DOHH2 (cell line): ENCODE measurements around the gene MRPL55.

Source experiments
- H3F3A ChIP-seq: fragments of 200-600 bp; sonication (generic), shearing (Covaris generic); 2 replicates; pipeline ENCODE4 v1.6.0; 2016; ENCODE audit warnings: antibody characterized with exemption, mild to moderate bottlenecking; ENCODE audit not compliant: control insufficient read depth, insufficient read depth
- H3K27ac ChIP-seq: fragments of 200-600 bp; sonication (generic); 2 replicates; pipeline ENCODE4 v1.5.1; 2014; ENCODE audit warnings: low read depth, mild to moderate bottlenecking, low read length, moderate library complexity
- H3K27me3 ChIP-seq: fragments of 200-600 bp; sonication (generic); 2 replicates; pipeline ENCODE4 v1.6.1; 2014; ENCODE audit warnings: mild to moderate bottlenecking, low read length, mixed read lengths; ENCODE audit not compliant: control insufficient read depth
- H3K36me3 ChIP-seq: fragments of 200-600 bp; sonication (generic); 2 replicates; pipeline ENCODE4 v1.6.1; 2014; ENCODE audit warnings: mild to moderate bottlenecking, low read length, moderate library complexity, mixed read lengths; ENCODE audit not compliant: control insufficient read depth
- H3K4me1 ChIP-seq: fragments of 200-600 bp; sonication (generic); 2 replicates; pipeline ENCODE4 v1.6.1; 2014; ENCODE audit warnings: mild to moderate bottlenecking, low read length, mixed read lengths; ENCODE audit not compliant: control insufficient read depth
- H3K4me2 ChIP-seq: fragments of 200-600 bp; sonication (generic); 2 replicates; pipeline ENCODE4 v1.6.0; 2014; ENCODE audit warnings: mild to moderate bottlenecking, low read length, moderate library complexity
- H3K4me3 ChIP-seq: fragments of 200-600 bp; sonication (generic); 2 replicates; pipeline ENCODE4 v1.5.1; 2014; ENCODE audit warnings: mild to moderate bottlenecking, low read length, mixed read lengths
- H3K79me2 ChIP-seq: fragments of 200-600 bp; sonication (generic); 2 replicates; pipeline ENCODE4 v1.6.1; 2014; ENCODE audit warnings: mild to moderate bottlenecking, low read length, mixed read lengths; ENCODE audit not compliant: control insufficient read depth
- H3K9me2 ChIP-seq: fragments of 200-600 bp; sonication (generic); replicated peaks from 2 replicates; pipeline ENCODE4 v1.6.1; 2014; ENCODE audit warnings: mild to moderate bottlenecking, low read length, mixed read lengths; ENCODE audit not compliant: control insufficient read depth
- H3K9me3 ChIP-seq: fragments of 200-600 bp; sonication (generic); 2 replicates; pipeline ENCODE4 v1.6.1; 2014; ENCODE audit warnings: antibody characterized with exemption, low read length, mixed read lengths; ENCODE audit not compliant: control insufficient read depth, insufficient read depth
- H4K20me1 ChIP-seq: fragments of 200-600 bp; sonication (generic); 2 replicates; pipeline ENCODE4 v1.6.0; 2014; ENCODE audit warnings: low read depth, mild to moderate bottlenecking, antibody characterized with exemption, low read length, moderate library complexity; ENCODE audit not compliant: control insufficient read depth, insufficient read depth
- EZH2phosphoT487 ChIP-seq: fragments of 200-600 bp; sonication (generic); IDR thresholded peaks from 2 replicates; pipeline ENCODE4 v1.6.1; 2017; ENCODE audit warnings: borderline replicate concordance, mild to moderate bottlenecking, antibody characterized with exemption, low read length, moderate library complexity, mixed read lengths
- TF ChIP-seq, protein P1 (sequence below): fragments of 200-600 bp; sonication (generic); IDR thresholded peaks from one replicate; pipeline ENCODE4 v1.5.1; 2014; ENCODE audit warnings: antibody characterized with exemption, mild to moderate bottlenecking, low read depth, low read length; ENCODE audit not compliant: poor library complexity, severe bottlenecking

MRPL55 gene

DNA sequence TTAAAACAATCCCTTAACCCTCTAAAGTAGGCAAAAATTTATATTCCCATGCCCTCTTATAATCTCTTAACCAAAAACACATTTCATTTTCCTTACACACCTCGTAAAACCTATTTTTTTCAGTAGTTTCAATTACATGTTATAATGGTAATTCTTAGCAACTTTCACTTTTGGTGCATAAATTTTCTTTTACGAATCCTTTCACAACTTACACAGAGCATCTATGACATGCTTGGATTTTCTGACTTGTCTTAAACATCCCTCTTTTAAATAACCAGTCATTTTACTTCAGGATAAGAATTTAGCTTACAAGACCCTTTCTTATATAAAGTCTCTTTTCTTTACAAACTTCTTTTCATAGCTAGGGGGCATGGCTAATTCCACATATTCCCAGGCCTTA is 8.9 kb upstream of the MRPL55 start:
- TF ChIP-seq EZH2phosphoT487: no peak
- TF ChIP-seq, protein P1, sequence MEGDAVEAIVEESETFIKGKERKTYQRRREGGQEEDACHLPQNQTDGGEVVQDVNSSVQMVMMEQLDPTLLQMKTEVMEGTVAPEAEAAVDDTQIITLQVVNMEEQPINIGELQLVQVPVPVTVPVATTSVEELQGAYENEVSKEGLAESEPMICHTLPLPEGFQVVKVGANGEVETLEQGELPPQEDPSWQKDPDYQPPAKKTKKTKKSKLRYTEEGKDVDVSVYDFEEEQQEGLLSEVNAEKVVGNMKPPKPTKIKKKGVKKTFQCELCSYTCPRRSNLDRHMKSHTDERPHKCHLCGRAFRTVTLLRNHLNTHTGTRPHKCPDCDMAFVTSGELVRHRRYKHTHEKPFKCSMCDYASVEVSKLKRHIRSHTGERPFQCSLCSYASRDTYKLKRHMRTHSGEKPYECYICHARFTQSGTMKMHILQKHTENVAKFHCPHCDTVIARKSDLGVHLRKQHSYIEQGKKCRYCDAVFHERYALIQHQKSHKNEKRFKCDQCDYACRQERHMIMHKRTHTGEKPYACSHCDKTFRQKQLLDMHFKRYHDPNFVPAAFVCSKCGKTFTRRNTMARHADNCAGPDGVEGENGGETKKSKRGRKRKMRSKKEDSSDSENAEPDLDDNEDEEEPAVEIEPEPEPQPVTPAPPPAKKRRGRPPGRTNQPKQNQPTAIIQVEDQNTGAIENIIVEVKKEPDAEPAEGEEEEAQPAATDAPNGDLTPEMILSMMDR: no peak
- peaks cover 10% of the 10 kb centered on the region for H3K4me1 ChIP-seq
- no peaks in the 10 kb centered on the region for H4K20me1 ChIP-seq
- no peaks in the 10 kb centered on the region for H3F3A ChIP-seq
- H3K4me2 ChIP-seq: no peak overlapping the region
- no peak overlapping the region for H3K4me3 ChIP-seq
- peaks cover 8% of the 10 kb centered on the region; the same call in 1 of the 2 replicates for H3K9me3 ChIP-seq
- H3K9me2 ChIP-seq: no peaks in the 10 kb centered on the region
- no peaks in the 10 kb centered on the region for H3K79me2 ChIP-seq
- no peak overlapping the region for H3K27ac ChIP-seq
- no peaks in the 10 kb centered on the region for H3K36me3 ChIP-seq
- H3K27me3 ChIP-seq: no peaks in the 10 kb centered on the region

DNA sequence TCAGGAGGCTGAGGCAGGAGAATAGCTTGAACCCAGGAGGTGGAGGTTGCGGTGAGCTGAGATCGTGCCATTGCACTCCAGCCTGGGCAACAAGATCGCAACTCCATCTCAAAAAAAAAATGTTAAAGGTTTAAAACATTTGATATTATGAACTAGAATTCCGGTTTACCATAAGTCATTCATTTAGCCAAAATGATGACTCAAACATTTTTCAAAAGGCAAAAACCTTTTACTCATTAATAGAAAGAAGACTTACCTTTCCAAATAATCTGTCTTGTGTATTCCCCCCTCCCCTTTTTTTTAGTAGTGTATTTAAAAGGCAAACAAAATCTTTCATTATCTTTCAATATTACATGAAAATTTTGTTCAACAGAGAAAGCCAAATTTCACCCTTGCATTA is 8.2 kb upstream of the MRPL55 start:
- Histone ChIP-seq H3K27me3 (no peaks in the 10 kb centered on the region), H3K9me2 (no peaks in the 10 kb centered on the region), H3K4me1 (peaks cover 10% of the 10 kb centered on the region), H3K4me3 (no peak overlapping the region), H3K27ac (no peak overlapping the region), H3K4me2 (no peak overlapping the region), H3K79me2 (no peaks in the 10 kb centered on the region), H3K9me3 (peaks cover 8% of the 10 kb centered on the region; the same call in 1 of the 2 replicates), H3K36me3 (no peaks in the 10 kb centered on the region), H3F3A (no peaks in the 10 kb centered on the region), H4K20me1 (no peaks in the 10 kb centered on the region)
- TF ChIP-seq, protein P1: no peak
- no peak for TF ChIP-seq EZH2phosphoT487

DNA sequence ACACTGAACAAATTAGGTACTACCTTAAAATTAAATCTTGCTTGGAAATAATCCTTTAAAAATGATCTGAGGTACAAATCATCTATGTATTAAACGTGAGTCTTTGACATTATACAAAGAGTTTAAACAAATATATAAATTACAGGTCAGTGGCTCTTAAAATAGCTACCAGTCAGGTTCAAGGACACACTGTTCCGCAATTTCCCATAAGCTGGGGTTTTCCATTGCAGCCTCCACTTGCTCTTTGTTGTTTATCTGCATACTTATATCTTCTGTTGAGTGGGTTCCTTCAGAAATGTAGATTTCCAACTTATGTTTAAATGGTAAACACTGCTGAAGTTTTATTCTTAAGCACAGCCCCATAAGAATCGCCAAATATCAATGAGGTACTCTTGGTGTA is 5.7 kb upstream of the MRPL55 start:
- Histone ChIP-seq H3K4me1 (peaks cover 7% of the 10 kb centered on the region), H3K4me3 (no peak overlapping the region), H3F3A (peaks cover 5% of the 10 kb centered on the region; the same call in 1 of the 2 replicates), H3K27me3 (no peaks in the 10 kb centered on the region), H4K20me1 (no peaks in the 10 kb centered on the region), H3K9me2 (no peaks in the 10 kb centered on the region), H3K4me2 (no peak overlapping the region), H3K9me3 (peaks cover 5% of the 10 kb centered on the region; the same call in 1 of the 2 replicates), H3K79me2 (no peaks in the 10 kb centered on the region), H3K36me3 (no peaks in the 10 kb centered on the region), H3K27ac (no peak overlapping the region)
- no peak for TF ChIP-seq EZH2phosphoT487
- TF ChIP-seq, protein P1: no peak

DNA sequence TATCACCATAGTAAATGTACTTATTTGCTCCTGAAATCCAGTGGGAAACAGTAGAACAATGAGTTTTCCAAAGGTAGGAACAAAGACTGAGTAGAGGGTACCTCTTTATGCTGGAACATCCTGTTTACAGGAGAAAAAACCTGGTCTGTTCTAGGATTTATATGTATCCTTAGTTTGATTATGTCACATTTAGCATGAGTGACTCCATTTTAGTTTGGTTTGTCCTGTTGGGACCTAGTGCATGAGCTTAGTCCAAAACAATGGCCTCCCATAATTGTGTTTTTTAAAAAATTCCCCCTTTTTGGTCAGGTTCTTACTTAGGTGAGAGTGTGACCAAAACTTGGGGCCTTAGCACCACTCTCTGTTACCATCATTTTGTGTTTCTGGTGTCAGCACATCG is 3.5 kb upstream of the MRPL55 start:
- no peaks in the 10 kb centered on the region for H4K20me1 ChIP-seq
- H3K9me3 ChIP-seq: no peaks in the 10 kb centered on the region
- peaks cover 15% of the 10 kb centered on the region for H3K79me2 ChIP-seq
- no peak overlapping the region for H3K4me3 ChIP-seq
- H3K4me2 ChIP-seq: no peak overlapping the region
- peaks cover 2% of the 10 kb centered on the region; the same call in 1 of the 2 replicates for H3K36me3 ChIP-seq
- no peaks in the 10 kb centered on the region for H3K27me3 ChIP-seq
- TF ChIP-seq, protein P1: no peak
- TF ChIP-seq EZH2phosphoT487: no peak
- no peaks in the 10 kb centered on the region for H3K9me2 ChIP-seq
- H3F3A ChIP-seq: peaks cover 5% of the 10 kb centered on the region; the same call in 1 of the 2 replicates
- peaks cover 17% of the 10 kb centered on the region for H3K4me1 ChIP-seq
- no peak overlapping the region for H3K27ac ChIP-seq
